K562 treated with DMSO at 1 percent for 4 hours (cell line): Measurements from ENCODE around the gene MYOM1. TPM values are rescaled to one million over a fixed set of nuclear protein-coding genes. Genes with fewer than 3 reads are reported as not detected.

Source experiments
- total RNA-seq: library from RNA; unstranded; fragments of 300-600 nt; gene quantifications from 2 replicates; pipeline ENCODE4 v1.2.3, GENCODE V29; 2022; ENCODE audit not compliant: insufficient read depth

MYOM1 gene
- 0.99 and 1.7 TPM in 2 replicates for total RNA-seq

GRCh38 chr18:3219631-3220335, at the start of gene MYOM1:
Gene MYOM1 (minus strand): TSS chr18:3219968. CDS start chr18:3215223, 4,745 bp downstream.

GRCh38 chr18:3261373-3262233, 41.8 kb upstream of the MYOM1 start, which contains the start of gene MYL12B:
Gene MYL12B (plus strand): TSS chr18:3262133. CDS start chr18:3272899, 10,766 bp downstream.

GRCh38 chr18:3247240-3248061, 27.7 kb upstream of the MYOM1 start, which contains the start of gene MYL12A:
Gene MYL12A (plus strand): TSS chr18:3247801. CDS start chr18:3253248, 5,447 bp downstream.

Other genes with a start within 250 kb of the MYOM1 start
- gene LPIN2, start 206.8 kb downstream of the MYOM1 start, total RNA-seq, result 34.2 and 41.9 TPM in 2 replicates
- gene MYL12A, start 27.8 kb upstream of the MYOM1 start, total RNA-seq, result 391 and 399 TPM in 2 replicates
- gene MYL12B, start 42.2 kb upstream of the MYOM1 start, total RNA-seq, result 314 and 328 TPM in 2 replicates
- gene TGIF1, start 230.2 kb upstream of the MYOM1 start, total RNA-seq, result 23.1 and 28.2 TPM in 2 replicates